Loucy (cell line): ENCODE measurements around the gene SETD3.

ENCODE experiments used
- H2AFZ ChIP-seq: fragments of 200-600 bp; sonication (generic); 2 replicates; pipeline ENCODE4 v1.6.0; 2016; ENCODE audit warnings: antibody characterized with exemption, mild to moderate bottlenecking, low read length, moderate library complexity
- H3F3A ChIP-seq: fragments of 200-600 bp; 2 replicates; pipeline ENCODE4 v1.6.0; 2016; ENCODE audit warnings: antibody characterized with exemption, low read depth, mild to moderate bottlenecking
- H3K27me3 ChIP-seq: fragments of 200-600 bp; sonication (generic); 2 replicates; pipeline ENCODE4 v1.6.1; 2014; ENCODE audit warnings: low read length, mild to moderate bottlenecking; ENCODE audit not compliant: insufficient read depth, poor library complexity, severe bottlenecking
- H3K36me3 ChIP-seq: fragments of 200-600 bp; sonication (generic); 2 replicates; pipeline ENCODE4 v1.6.1; 2016; ENCODE audit warnings: low read length; ENCODE audit not compliant: insufficient read depth
- H3K4me1 ChIP-seq: fragments of 200-600 bp; sonication (generic); 2 replicates; pipeline ENCODE4 v1.5.1; 2014; ENCODE audit warnings: low read length, mild to moderate bottlenecking; ENCODE audit not compliant: insufficient read depth, poor library complexity, severe bottlenecking
- H3K4me2 ChIP-seq: fragments of 200-600 bp; sonication (generic); 2 replicates; pipeline ENCODE4 v1.6.0; 2014; ENCODE audit warnings: antibody characterized with exemption, low read length, low read depth, mild to moderate bottlenecking; ENCODE audit not compliant: poor library complexity, severe bottlenecking
- H3K4me3 ChIP-seq: fragments of 200-600 bp; sonication (generic); 2 replicates; pipeline ENCODE4 v1.5.1; 2014; ENCODE audit warnings: low read length, mild to moderate bottlenecking, mixed read lengths; ENCODE audit not compliant: poor library complexity, severe bottlenecking
- H3K79me2 ChIP-seq: fragments of 200-600 bp; sonication (generic); 2 replicates; pipeline ENCODE4 v1.6.1; 2014; ENCODE audit warnings: low read length; ENCODE audit not compliant: insufficient read depth
- H3K9ac ChIP-seq: fragments of 200-600 bp; sonication (generic); 2 replicates; pipeline ENCODE4 v1.6.0; 2014; ENCODE audit warnings: mild to moderate bottlenecking, low read depth, low read length, moderate library complexity; ENCODE audit not compliant: poor library complexity, severe bottlenecking
- H3K9me2 ChIP-seq: fragments of 200-600 bp; sonication (generic); replicated peaks from 2 replicates; pipeline ENCODE4 v1.6.1; 2016; ENCODE audit warnings: low read depth, low read length, mixed read lengths
- H3K9me3 ChIP-seq: fragments of 200-600 bp; sonication (generic); 2 replicates; pipeline ENCODE4 v1.6.1; 2014; ENCODE audit warnings: mild to moderate bottlenecking, antibody characterized with exemption, low read length, low read depth; ENCODE audit not compliant: insufficient read depth
- H4K20me1 ChIP-seq: fragments of 200-600 bp; sonication (generic); 2 replicates; pipeline ENCODE4 v1.6.0; 2014; ENCODE audit warnings: antibody characterized with exemption, low read length, mild to moderate bottlenecking; ENCODE audit not compliant: insufficient read depth, poor library complexity, severe bottlenecking
- EZH2phosphoT487 ChIP-seq: fragments of 200-600 bp; IDR thresholded peaks from 2 replicates; pipeline ENCODE4 v1.6.1; 2018; ENCODE audit warnings: antibody characterized with exemption, mild to moderate bottlenecking, moderate library complexity, borderline replicate concordance
- TF ChIP-seq, protein P1 (sequence below): fragments of 200-600 bp; sonication (generic); conservative IDR thresholded peaks from 2 replicates; pipeline ENCODE4 v1.5.1; 2014; ENCODE audit warnings: mild to moderate bottlenecking, antibody characterized with exemption, low read length

Gene SETD3

DNA sequence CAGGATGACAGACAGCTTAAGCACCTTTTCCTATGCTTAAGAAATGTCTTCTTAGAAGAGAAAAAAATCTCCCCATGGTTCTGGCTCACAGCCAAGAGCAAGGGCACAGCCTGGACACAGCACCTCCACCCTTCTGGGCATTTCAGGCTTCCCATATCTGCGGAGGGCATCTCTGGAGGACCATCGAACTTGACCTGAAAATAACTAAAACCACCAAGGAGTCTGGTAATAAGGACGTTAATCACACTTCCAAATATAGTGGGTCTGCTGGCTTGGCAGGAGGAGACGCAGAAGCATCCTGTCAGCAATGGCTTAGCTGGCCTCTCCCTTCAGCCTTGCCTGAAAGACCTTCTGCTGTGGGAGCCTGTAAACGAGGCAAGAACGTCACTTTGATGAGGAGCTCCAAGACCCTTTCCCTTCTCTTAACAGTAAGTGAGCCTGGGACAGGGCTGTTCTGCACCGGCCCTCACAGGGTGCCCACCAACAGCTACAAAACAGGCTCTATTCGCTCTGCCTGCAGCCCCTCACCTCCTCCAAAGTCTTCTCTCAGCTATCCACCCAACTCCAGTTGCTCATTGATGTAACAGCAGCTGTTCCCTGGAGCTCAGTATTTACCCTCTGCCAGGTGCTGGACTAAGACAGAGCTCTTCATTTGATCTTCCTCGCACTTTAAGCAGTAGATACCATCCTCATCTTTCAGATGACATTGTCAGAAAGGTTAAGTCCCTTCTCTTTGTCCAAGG lies 13.2 kb downstream of the SETD3 start:
- Histone ChIP-seq H3K79me2 (peaks cover 75% of the 10 kb centered on the region), H3F3A (no peaks in the 10 kb centered on the region), H3K36me3 (peaks cover 33% of the 10 kb centered on the region; the same call in 1 of the 2 replicates), H3K4me2 (no peak overlapping the region), H3K9me2 (no peaks in the 10 kb centered on the region), H3K4me1 (peaks cover 24% of the 10 kb centered on the region), H4K20me1 (peaks cover 61% of the 10 kb centered on the region), H3K4me3 (no peak overlapping the region), H3K9me3 (no peaks in the 10 kb centered on the region), H3K9ac (no peak overlapping the region), H2AFZ (no peak overlapping the region), H3K27me3 (no peaks in the 10 kb centered on the region)
- TF ChIP-seq, protein P1, sequence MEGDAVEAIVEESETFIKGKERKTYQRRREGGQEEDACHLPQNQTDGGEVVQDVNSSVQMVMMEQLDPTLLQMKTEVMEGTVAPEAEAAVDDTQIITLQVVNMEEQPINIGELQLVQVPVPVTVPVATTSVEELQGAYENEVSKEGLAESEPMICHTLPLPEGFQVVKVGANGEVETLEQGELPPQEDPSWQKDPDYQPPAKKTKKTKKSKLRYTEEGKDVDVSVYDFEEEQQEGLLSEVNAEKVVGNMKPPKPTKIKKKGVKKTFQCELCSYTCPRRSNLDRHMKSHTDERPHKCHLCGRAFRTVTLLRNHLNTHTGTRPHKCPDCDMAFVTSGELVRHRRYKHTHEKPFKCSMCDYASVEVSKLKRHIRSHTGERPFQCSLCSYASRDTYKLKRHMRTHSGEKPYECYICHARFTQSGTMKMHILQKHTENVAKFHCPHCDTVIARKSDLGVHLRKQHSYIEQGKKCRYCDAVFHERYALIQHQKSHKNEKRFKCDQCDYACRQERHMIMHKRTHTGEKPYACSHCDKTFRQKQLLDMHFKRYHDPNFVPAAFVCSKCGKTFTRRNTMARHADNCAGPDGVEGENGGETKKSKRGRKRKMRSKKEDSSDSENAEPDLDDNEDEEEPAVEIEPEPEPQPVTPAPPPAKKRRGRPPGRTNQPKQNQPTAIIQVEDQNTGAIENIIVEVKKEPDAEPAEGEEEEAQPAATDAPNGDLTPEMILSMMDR = no peak
- no peak for TF ChIP-seq EZH2phosphoT487

DNA sequence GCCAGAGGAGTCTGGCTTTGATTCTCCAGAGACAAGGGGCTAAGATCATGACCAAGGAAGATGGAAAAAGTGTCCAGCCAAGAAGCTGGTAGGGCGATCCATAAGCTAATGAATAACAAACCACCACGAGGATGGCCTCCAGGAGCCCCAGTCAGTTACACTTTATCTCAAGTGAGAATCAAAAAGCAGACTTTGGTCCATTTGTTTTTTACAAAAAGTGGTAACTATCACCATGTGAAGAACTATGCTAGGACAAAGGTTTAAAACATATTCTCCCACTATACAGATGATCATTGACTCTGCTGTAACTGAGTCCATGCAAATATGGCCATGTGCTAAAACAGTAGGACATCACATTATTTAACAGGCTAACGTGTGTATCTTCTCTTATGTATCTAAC lies 13.9 kb downstream of the SETD3 start:
- Histone ChIP-seq H3F3A (no peaks in the 10 kb centered on the region), H3K9me3 (no peaks in the 10 kb centered on the region), H3K4me2 (no peak overlapping the region), H3K27me3 (no peaks in the 10 kb centered on the region), H3K9me2 (no peaks in the 10 kb centered on the region), H2AFZ (no peak overlapping the region), H3K9ac (no peak overlapping the region), H4K20me1 (peaks cover 53% of the 10 kb centered on the region), H3K36me3 (peaks cover 40% of the 10 kb centered on the region; the same call in 1 of the 2 replicates), H3K79me2 (peaks cover 68% of the 10 kb centered on the region), H3K4me1 (peaks cover 24% of the 10 kb centered on the region), H3K4me3 (no peak overlapping the region)
- TF ChIP-seq, protein P1 = no peak
- TF ChIP-seq EZH2phosphoT487 = no peak

DNA sequence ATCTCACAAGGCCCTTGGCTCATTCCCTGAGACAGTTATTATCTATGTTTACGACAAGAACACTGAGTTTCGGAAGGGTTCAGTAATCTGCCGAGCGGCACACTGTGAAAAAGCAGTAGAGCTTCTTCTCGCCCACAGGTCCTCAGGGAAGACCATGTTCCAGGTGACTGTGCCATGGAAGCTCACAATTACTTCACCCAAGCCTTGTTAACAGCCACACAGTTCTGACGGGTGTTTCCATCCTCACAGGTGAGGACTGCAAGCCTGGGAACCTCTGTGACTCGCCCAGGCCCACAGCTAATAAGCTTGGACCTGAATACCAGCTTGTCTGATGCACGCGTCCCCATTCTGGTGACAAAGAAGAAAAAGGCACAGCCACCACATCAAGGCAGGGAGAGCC lies 15.4 kb downstream of the SETD3 start:
- Histone ChIP-seq H3K4me1 (peaks cover 22% of the 10 kb centered on the region), H3K9ac (no peak overlapping the region), H3K4me2 (no peak overlapping the region), H3K9me2 (no peaks in the 10 kb centered on the region), H3K9me3 (no peaks in the 10 kb centered on the region), H3K4me3 (no peak overlapping the region), H3K36me3 (peaks cover 55% of the 10 kb centered on the region; the same call in 1 of the 2 replicates), H3F3A (no peaks in the 10 kb centered on the region), H3K27me3 (no peaks in the 10 kb centered on the region), H2AFZ (no peak overlapping the region), H3K79me2 (peaks cover 53% of the 10 kb centered on the region), H4K20me1 (peaks cover 38% of the 10 kb centered on the region)
- no peak for TF ChIP-seq EZH2phosphoT487
- TF ChIP-seq, protein P1 = no peak
